DND-41 (cell line): ENCODE data around the gene CIDEA.

Source experiments
- ATAC-seq: fragments of 200-7000 bp; cut with Tn5 transposase; 3 replicates; pipeline ENCODE4 v1.9.1; 2021; ENCODE audit warnings: low read depth; ENCODE audit not compliant: insufficient read depth
- DNase-seq: peaks from one replicate; pipeline ENCODE4 v3.0.0-alpha.2; 2020
- H2AFZ ChIP-seq: 2 replicates; pipeline ENCODE4 v1.6.0; 2012; ENCODE audit warnings: low read depth, low read length
- H3K27ac ChIP-seq: 2 replicates; pipeline ENCODE4 v1.5.1; 2012; ENCODE audit warnings: low read length, inconsistent platforms
- H3K27me3 ChIP-seq: fragments of 200-600 bp; sonication (generic); 2 replicates; pipeline ENCODE4 v1.6.0; 2012; ENCODE audit warnings: low read length, mild to moderate bottlenecking, inconsistent platforms; ENCODE audit not compliant: insufficient read depth, poor library complexity
- H3K36me3 ChIP-seq: 2 replicates; pipeline ENCODE4 v1.5.1; 2012; ENCODE audit warnings: low read length, inconsistent platforms; ENCODE audit not compliant: insufficient read depth
- H3K4me1 ChIP-seq: 2 replicates; pipeline ENCODE4 v1.5.1; 2012; ENCODE audit warnings: mild to moderate bottlenecking, low read length; ENCODE audit not compliant: insufficient read depth
- H3K4me2 ChIP-seq: 2 replicates; pipeline ENCODE4 v1.6.0; 2012; ENCODE audit warnings: mild to moderate bottlenecking, moderate library complexity, low read length, inconsistent platforms; ENCODE audit not compliant: insufficient read depth
- H3K4me3 ChIP-seq, 2 experiments: fragments of 200-600 bp in 1 of 2; shearing (Covaris generic) in 1 of 2; 2 replicates each; pipeline ENCODE4 v1.5.1; 2012 to 2016; ENCODE audit warnings: inconsistent platforms in 2 of 2, low read length in 2 of 2, mild to moderate bottlenecking in 2 of 2, low read depth in 1 of 2, moderate library complexity in 1 of 2
- H3K79me2 ChIP-seq: 2 replicates; pipeline ENCODE4 v1.6.0; 2012; ENCODE audit warnings: low read length, inconsistent platforms; ENCODE audit not compliant: insufficient read depth
- H3K9ac ChIP-seq: 2 replicates; pipeline ENCODE4 v1.6.0; 2012; ENCODE audit warnings: low read depth, mild to moderate bottlenecking, inconsistent platforms, low read length, moderate library complexity
- H3K9me3 ChIP-seq: 2 replicates; pipeline ENCODE4 v1.5.1; 2012; ENCODE audit warnings: low read length, moderate library complexity, mild to moderate bottlenecking, inconsistent platforms; ENCODE audit not compliant: insufficient read depth, severe bottlenecking
- H4K20me1 ChIP-seq: 2 replicates; pipeline ENCODE4 v1.6.0; 2012; ENCODE audit warnings: low read length; ENCODE audit not compliant: insufficient read depth
- EZH2 ChIP-seq: IDR thresholded peaks from 3 replicates; pipeline ENCODE4 v1.6.1; 2012; ENCODE audit warnings: borderline replicate concordance, low read depth, mild to moderate bottlenecking, moderate library complexity, low read length, inconsistent platforms; ENCODE audit not compliant: severe bottlenecking
- TF ChIP-seq, protein P1 (sequence below): IDR thresholded peaks from 2 replicates; pipeline ENCODE4 v1.5.1; 2012; ENCODE audit warnings: borderline replicate concordance, low read length, moderate library complexity, mild to moderate bottlenecking; ENCODE audit not compliant: poor library complexity, severe bottlenecking; ENCODE audit errors: extremely low read depth

CIDEA gene

DNA sequence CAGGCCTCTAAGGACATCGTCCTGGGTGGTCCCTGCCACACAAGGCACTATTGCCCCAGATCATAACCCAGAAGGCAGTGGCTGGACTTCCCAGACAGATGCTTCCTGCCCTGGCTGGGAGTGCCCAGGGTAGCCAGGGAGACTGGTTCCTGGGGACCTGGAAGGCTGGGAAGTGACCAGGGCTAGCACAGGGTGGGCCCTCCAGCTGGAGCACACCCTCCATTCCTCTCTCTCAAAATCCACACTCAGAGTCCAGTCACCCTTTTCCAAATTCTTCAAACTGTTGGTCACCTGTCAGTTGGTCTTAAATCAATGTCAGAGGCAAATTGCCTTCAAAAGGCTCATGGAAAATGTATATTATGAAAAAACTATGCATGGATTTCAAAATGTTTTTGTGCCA, 42.3 kb downstream of the CIDEA start:
- no peak overlapping the region for H3K27ac ChIP-seq
- H3K9me3 ChIP-seq = no peaks in the 10 kb centered on the region
- no peaks in the 10 kb centered on the region for H3K27me3 ChIP-seq
- no peak overlapping the region for H3K4me3 ChIP-seq
- no peak overlapping the region for H3K4me2 ChIP-seq
- no peaks in the 10 kb centered on the region for H3K4me1 ChIP-seq
- H3K9ac ChIP-seq = no peak overlapping the region
- no peaks in the 10 kb centered on the region for H3K36me3 ChIP-seq
- H4K20me1 ChIP-seq = no peaks in the 10 kb centered on the region
- no peak overlapping the region for H2AFZ ChIP-seq
- ATAC-seq = no peak
- H3K79me2 ChIP-seq = no peaks in the 10 kb centered on the region
- TF ChIP-seq EZH2 = no peak
- TF ChIP-seq, protein P1, sequence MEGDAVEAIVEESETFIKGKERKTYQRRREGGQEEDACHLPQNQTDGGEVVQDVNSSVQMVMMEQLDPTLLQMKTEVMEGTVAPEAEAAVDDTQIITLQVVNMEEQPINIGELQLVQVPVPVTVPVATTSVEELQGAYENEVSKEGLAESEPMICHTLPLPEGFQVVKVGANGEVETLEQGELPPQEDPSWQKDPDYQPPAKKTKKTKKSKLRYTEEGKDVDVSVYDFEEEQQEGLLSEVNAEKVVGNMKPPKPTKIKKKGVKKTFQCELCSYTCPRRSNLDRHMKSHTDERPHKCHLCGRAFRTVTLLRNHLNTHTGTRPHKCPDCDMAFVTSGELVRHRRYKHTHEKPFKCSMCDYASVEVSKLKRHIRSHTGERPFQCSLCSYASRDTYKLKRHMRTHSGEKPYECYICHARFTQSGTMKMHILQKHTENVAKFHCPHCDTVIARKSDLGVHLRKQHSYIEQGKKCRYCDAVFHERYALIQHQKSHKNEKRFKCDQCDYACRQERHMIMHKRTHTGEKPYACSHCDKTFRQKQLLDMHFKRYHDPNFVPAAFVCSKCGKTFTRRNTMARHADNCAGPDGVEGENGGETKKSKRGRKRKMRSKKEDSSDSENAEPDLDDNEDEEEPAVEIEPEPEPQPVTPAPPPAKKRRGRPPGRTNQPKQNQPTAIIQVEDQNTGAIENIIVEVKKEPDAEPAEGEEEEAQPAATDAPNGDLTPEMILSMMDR = no peak
- DNase-seq = no peak

DNA sequence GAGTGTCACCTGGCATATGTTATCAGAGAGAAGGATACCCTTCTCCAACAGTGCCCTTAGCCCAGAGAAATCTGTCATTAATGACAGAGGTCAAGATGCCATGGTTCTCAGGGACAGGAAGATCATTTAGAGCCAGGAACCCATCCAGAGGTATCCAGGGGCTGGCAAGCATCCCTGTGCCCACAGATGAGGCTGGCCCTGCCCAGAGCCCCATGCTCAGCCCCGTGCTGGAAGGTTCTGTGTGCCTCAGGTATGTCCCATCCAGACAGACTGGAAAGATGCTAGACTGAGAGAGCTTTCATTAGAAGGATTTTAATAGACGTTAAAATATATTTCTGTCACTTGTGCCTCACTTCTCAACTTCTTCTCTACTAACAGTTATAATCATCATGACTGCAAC, 45.7 kb downstream of the CIDEA start:
- Histone ChIP-seq H3K27ac (no peak overlapping the region), H3K4me3 (no peak overlapping the region), H3K4me2 (no peak overlapping the region), H3K9ac (no peak overlapping the region), H3K4me1 (no peaks in the 10 kb centered on the region), H3K79me2 (no peaks in the 10 kb centered on the region), H3K9me3 (no peaks in the 10 kb centered on the region), H4K20me1 (no peaks in the 10 kb centered on the region), H3K27me3 (no peaks in the 10 kb centered on the region), H2AFZ (no peak overlapping the region), H3K36me3 (no peaks in the 10 kb centered on the region)
- TF ChIP-seq, protein P1 = no peak
- TF ChIP-seq EZH2 = no peak
- ATAC-seq (no peak), DNase-seq (no peak)

DNA sequence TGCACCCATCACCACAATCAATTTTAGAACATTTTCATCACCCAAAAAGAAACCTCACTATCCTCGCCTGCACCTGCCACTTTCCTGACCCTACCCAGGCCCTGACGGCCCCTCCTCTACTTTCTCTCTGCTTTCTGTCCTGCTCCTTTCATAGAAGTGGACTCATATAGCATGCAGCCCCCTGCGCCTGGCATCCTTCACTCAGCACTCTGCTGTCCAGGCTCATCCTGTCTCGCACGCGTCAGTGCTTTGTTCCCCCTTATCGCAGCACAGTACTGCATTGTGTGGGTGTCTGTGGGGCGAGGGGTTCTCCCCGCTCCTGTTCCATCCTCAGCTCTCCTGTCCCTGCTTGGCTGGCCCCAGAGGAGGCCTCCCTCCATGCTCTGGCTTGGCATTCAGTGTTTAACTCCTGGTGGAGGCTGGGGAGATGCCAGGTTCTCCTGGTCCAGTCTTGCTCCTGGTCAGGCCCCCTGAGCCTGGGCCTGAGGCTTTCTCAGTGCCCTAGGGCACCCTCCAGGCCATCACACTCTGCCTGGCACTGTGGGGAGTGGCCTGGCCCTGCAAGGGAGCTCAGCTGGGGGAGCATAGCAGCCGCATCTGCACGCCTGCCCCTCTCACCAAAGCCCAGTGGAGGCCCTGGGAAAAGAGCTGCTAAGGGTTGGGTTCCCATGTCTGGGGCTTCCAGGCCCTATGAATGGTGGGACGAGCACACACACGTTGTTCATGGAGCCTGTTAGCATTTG, 47.3 kb downstream of the CIDEA start:
- no peaks in the 10 kb centered on the region for H3K36me3 ChIP-seq
- H2AFZ ChIP-seq = no peak overlapping the region
- TF ChIP-seq, protein P1 = no peak
- TF ChIP-seq EZH2 = no peak
- H3K9ac ChIP-seq = no peak overlapping the region
- H3K27ac ChIP-seq = no peak overlapping the region
- DNase-seq (no peak), ATAC-seq (no peak)
- H3K27me3 ChIP-seq = no peaks in the 10 kb centered on the region
- H3K9me3 ChIP-seq = no peaks in the 10 kb centered on the region
- no peaks in the 10 kb centered on the region for H3K4me1 ChIP-seq
- no peak overlapping the region for H3K4me3 ChIP-seq
- H4K20me1 ChIP-seq = no peaks in the 10 kb centered on the region
- no peak overlapping the region for H3K4me2 ChIP-seq
- no peaks in the 10 kb centered on the region for H3K79me2 ChIP-seq
